Transverse colon (tissue), 3 donors: Measurements from ENCODE around the gene ERC2.

Source experiments
- CTCF ChIP-seq, 5 experiments: fragments of 200-600 bp in 3 of 5; fragments of 450-650 bp in 2 of 5; sonication (generic) in 3 of 5; IDR thresholded peaks; 1 replicate in 2 of 5; 2 replicates in 3 of 5; pipeline ENCODE4 v1.5.1; 2016 to 2017; ENCODE audit warnings: antibody characterized with exemption in 5 of 5, inconsistent platforms in 3 of 5, mild to moderate bottlenecking in 2 of 5, moderate library complexity in 1 of 5
- EP300 ChIP-seq: sonication (generic); formaldehyde crosslinking; IDR thresholded peaks from one replicate; pipeline ENCODE4 v1.6.1; 2017; ENCODE audit warnings: antibody characterized with exemption, low read depth
- POLR2A ChIP-seq: fragments of 450-650 bp; IDR thresholded peaks from one replicate; pipeline ENCODE4 v1.6.1; 2016; ENCODE audit warnings: antibody characterized with exemption, mild to moderate bottlenecking, moderate library complexity

- TF ChIP-seq CTCF (IDR thresholded peaks at IDR 0.05): no peak
- TF ChIP-seq POLR2A: no peak
- no peak for TF ChIP-seq EP300
Measured at GRCh38 chr3:55828712-55829111, 639.6 kb downstream of the ERC2 start.
